Endodermal cell (in vitro differentiated cells): ENCODE results near the gene FKBP1A. TPM values are rescaled to one million over a fixed set of nuclear protein-coding genes. Genes with fewer than 3 reads are reported as not detected.
A peak's percentile ranks its signal among the peaks of the same experiment; 100 is the strongest.

Source experiments
- DNase-seq: peaks from one replicate; pipeline ENCODE4 v3.0.0-alpha.2; 2017
- H3K27ac ChIP-seq: 2 replicates; pipeline ENCODE4 v1.5.1; 2013; ENCODE audit warnings: mild to moderate bottlenecking, low read depth, low read length, moderate library complexity
- H3K27me3 ChIP-seq: 2 replicates; pipeline ENCODE4 v1.6.1; 2013; ENCODE audit warnings: mild to moderate bottlenecking, low read length, moderate library complexity; ENCODE audit not compliant: insufficient read depth, control insufficient read depth, poor library complexity, severe bottlenecking
- H3K36me3 ChIP-seq: 2 replicates; pipeline ENCODE4 v1.7.0; 2013; ENCODE audit warnings: mild to moderate bottlenecking, low read length, moderate library complexity; ENCODE audit not compliant: control insufficient read depth, insufficient read depth
- H3K4me1 ChIP-seq: one replicate; pipeline ENCODE4 v1.7.0; 2013; ENCODE audit warnings: low read length; ENCODE audit not compliant: control insufficient read depth, insufficient read depth
- H3K4me3 ChIP-seq: 2 replicates; pipeline ENCODE4 v1.5.1; 2013; ENCODE audit warnings: mild to moderate bottlenecking, low read length, moderate library complexity
- H3K9ac ChIP-seq: 2 replicates; pipeline ENCODE4 v1.6.1; 2013; ENCODE audit warnings: mild to moderate bottlenecking, low read length, moderate library complexity; ENCODE audit not compliant: poor library complexity, severe bottlenecking; ENCODE audit errors: extremely low read depth
- H3K9me3 ChIP-seq: 2 replicates; pipeline ENCODE4 v1.6.1; 2013; ENCODE audit warnings: mild to moderate bottlenecking, low read length, moderate library complexity; ENCODE audit not compliant: control insufficient read depth
- H3K27ac Mint-ChIP-seq: 2 replicates; pipeline ENCODE4 v1.8.0; 2020; ENCODE audit warnings: mixed read lengths
- H3K27me3 Mint-ChIP-seq: 2 replicates; pipeline ENCODE4 v1.8.0; 2021; ENCODE audit warnings: mild to moderate bottlenecking, mixed read lengths; ENCODE audit not compliant: insufficient read depth
- H3K36me3 Mint-ChIP-seq: 2 replicates; pipeline ENCODE4 v1.8.0; 2020; ENCODE audit warnings: low read depth, mixed read lengths
- H3K4me1 Mint-ChIP-seq: 2 replicates; pipeline ENCODE4 v1.8.0; 2020; ENCODE audit warnings: mixed read lengths
- H3K4me3 Mint-ChIP-seq: 2 replicates; pipeline ENCODE4 v1.8.0; 2020; ENCODE audit warnings: mild to moderate bottlenecking, moderate library complexity, mixed read lengths
- H3K9me3 Mint-ChIP-seq: 2 replicates; pipeline ENCODE4 v1.8.0; 2020; ENCODE audit warnings: mild to moderate bottlenecking, mixed read lengths
- CTCF ChIP-seq: fragments of 200-600 bp; sonication (generic); conservative IDR thresholded peaks from 2 replicates; pipeline ENCODE4 v1.5.0; 2021; ENCODE audit warnings: antibody characterized with exemption, mild to moderate bottlenecking
- WGBS, 2 experiments: methylation state at CpG; one replicate each; pipeline versions ENCODE4 v1.1.5 to v1.1.7; 2013; ENCODE audit warnings: missing lambda C conversion rate in 2 of 2, mixed read lengths in 1 of 2; ENCODE audit not compliant: insufficient coverage in 1 of 2, insufficient read length in 1 of 2; 5-methylcytosine and 5-hydroxymethylcytosine counted together
- total RNA-seq, 2 donors: library from RNA; stranded (reverse); fragmentation: NEBNext Ultra II Directional in 1 of 2; extraction: Animal tissue kit (Norgen Biotek cat#: 25700) in 1 of 2; gene quantifications; 2 replicates in 1 of 2; 3 replicates in 1 of 2; pipeline ENCODE4 v1.2.1, GENCODE V29; 2021

The FKBP1A gene
- total RNA-seq, 2 donors from 2014 or later = 181 to 185 TPM

GRCh38 chr20:1327241-1327653 is 65.6 kb downstream of the FKBP1A start:
- Mint-ChIP-seq H3K4me3 (no peak overlapping the region), H3K9me3 (no peaks in the 10 kb centered on the region), H3K36me3 (peaks cover 14% of the 10 kb centered on the region), H3K27me3 (no peaks in the 10 kb centered on the region), H3K4me1 (peaks cover 7% of the 10 kb centered on the region), H3K27ac (no peak overlapping the region)
- H3K9me3 ChIP-seq = no peaks in the 10 kb centered on the region
- DNase-seq = peak; percentile 39
- no peak overlapping the region for H3K27ac ChIP-seq
- WGBS, 2 experiments = 84 to 93% methylated on average over 8 of the region's 8 CpGs
- no peak overlapping the region for H3K9ac ChIP-seq
- no peaks in the 10 kb centered on the region for H3K27me3 ChIP-seq
- H3K4me1 ChIP-seq = peaks cover 5% of the 10 kb centered on the region
- no peak for TF ChIP-seq CTCF
- no peak overlapping the region for H3K4me3 ChIP-seq
- H3K36me3 ChIP-seq = peaks cover 8% of the 10 kb centered on the region

- 61 to 67% methylated on average over 10 of the region's 10 CpGs for WGBS, 2 experiments
- Histone ChIP-seq H3K4me1 (peaks cover 5% of the 10 kb centered on the region), H3K4me3 (peak overlapping the region; percentile 89), H3K9me3 (no peaks in the 10 kb centered on the region), H3K27ac (no peak overlapping the region), H3K27me3 (no peaks in the 10 kb centered on the region), H3K9ac (peak overlapping the region; percentile 98), H3K36me3 (peaks cover 5% of the 10 kb centered on the region)
- peaks cover 7% of the 10 kb centered on the region for H3K4me1 Mint-ChIP-seq
- peaks cover 3% of the 10 kb centered on the region for H3K27me3 Mint-ChIP-seq
- no peak for TF ChIP-seq CTCF
- H3K27ac Mint-ChIP-seq = no peak overlapping the region
- no peak overlapping the region for H3K4me3 Mint-ChIP-seq
- H3K9me3 Mint-ChIP-seq = no peaks in the 10 kb centered on the region
- peaks cover 5% of the 10 kb centered on the region for H3K36me3 Mint-ChIP-seq
- DNase-seq = peak; percentile 15
These were observed 66.6 kb downstream of the FKBP1A start for GRCh38 chr20:1326031-1326930.

GRCh38 chr20:1325173-1326030 is 67.5 kb downstream of the FKBP1A start:
- Histone ChIP-seq H3K4me1 (peaks cover 5% of the 10 kb centered on the region), H3K9me3 (no peaks in the 10 kb centered on the region), H3K36me3 (peaks cover 2% of the 10 kb centered on the region), H3K27me3 (no peaks in the 10 kb centered on the region), H3K27ac (peak overlapping the region; percentile 97), H3K9ac (peak overlapping the region; percentile 98), H3K4me3 (peak overlapping the region; percentile 89)
- DNase-seq = peak; percentile 97
- TF ChIP-seq CTCF = peak; percentile 17
- H3K9me3 Mint-ChIP-seq = no peaks in the 10 kb centered on the region
- no peak overlapping the region for H3K27ac Mint-ChIP-seq
- H3K4me1 Mint-ChIP-seq = peaks cover 7% of the 10 kb centered on the region
- H3K4me3 Mint-ChIP-seq = no peak overlapping the region
- peaks cover 4% of the 10 kb centered on the region for H3K27me3 Mint-ChIP-seq
- no peaks in the 10 kb centered on the region for H3K36me3 Mint-ChIP-seq
- 0% methylated on average over 34 to 56 of the region's 56 CpGs for whole genome bisulfite sequencing, 2 experiments
